LoVo (cell line): Measurements from ENCODE around the gene CHRND.
"Not testable (repeated sequence)": the region's sequence is repeated elsewhere in the genome, so short reads cannot be mapped to it uniquely, and the experiment has no call there.

Source experiments
- DNase-seq: peaks from one replicate; pipeline ENCODE4 v3.0.0-alpha.2; 2016; ENCODE audit warnings: low spot score

CHRND gene

DNA sequence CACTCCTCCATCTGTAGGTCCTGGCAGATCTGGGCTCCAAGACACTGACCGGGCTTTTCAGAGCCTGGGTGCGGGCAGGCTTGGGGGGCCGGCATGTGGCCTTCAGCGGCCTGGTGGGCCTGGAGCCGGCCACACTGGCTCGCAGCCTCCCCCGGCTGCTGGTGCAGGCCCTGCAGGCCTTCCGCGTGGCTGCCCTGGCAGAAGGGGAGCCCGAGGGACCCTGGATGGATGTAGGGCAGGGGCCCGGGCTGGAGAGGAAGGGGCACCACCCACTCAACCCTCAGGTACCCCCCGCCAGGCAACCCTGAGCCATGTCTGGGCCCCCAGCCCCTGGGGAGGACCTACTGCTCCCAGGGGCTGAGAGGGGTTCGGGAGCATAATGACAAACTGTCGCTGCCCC, 761 bp upstream of the CHRND start:
- no peak for DNase-seq

DNA sequence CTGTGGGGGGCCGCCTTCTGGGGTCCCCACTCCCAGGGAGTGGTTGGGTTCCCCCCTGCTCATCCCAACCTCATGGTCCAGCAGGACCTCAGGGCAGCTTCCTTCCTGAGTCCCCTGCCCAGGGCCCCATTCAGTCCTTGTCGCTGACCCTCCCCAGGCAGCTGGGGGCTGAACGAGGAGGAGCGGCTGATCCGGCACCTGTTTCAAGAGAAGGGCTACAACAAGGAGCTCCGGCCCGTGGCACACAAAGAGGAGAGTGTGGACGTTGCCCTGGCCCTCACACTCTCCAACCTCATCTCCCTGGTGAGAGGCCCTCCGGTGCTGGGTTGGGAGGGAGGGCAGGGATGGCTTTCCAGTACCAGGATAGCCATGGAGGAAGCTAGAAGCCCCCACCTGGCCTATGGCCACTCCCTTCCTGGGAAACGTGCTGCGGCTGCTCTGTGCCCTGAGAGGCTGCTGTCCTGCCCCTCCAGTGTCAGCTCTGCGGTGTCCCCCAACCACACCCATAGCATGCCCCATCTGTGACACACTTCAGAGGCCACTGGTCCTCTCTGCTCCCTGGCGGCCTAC, 497 bp downstream of the CHRND start:
- no peak for DNase-seq

DNA sequence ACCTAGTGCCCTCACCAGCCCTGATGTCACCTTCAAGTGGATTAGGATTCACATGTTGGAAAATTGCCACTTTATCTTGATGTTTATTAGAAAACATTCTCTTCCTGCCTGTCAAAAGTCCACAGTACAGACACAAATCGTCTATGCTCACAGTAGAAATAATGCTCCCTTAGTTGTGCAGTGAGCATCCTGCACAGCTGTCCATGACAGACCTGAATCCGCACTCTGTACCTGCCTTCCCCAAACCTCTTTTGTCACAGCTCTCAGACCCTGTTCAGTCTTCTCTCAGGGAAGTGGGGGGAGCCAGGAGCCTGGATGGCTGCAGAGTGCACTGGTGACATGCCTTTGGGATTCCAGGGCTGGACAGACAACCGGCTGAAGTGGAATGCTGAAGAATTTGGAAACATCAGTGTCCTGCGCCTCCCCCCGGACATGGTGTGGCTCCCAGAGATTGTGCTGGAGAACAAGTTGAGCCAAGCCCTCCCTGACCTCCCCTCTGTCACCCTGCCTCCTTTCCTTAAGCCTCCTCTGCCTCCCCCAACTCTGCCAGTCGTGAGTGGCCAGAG, 2.0 kb downstream of the CHRND start:
- DNase-seq = no peak

DNA sequence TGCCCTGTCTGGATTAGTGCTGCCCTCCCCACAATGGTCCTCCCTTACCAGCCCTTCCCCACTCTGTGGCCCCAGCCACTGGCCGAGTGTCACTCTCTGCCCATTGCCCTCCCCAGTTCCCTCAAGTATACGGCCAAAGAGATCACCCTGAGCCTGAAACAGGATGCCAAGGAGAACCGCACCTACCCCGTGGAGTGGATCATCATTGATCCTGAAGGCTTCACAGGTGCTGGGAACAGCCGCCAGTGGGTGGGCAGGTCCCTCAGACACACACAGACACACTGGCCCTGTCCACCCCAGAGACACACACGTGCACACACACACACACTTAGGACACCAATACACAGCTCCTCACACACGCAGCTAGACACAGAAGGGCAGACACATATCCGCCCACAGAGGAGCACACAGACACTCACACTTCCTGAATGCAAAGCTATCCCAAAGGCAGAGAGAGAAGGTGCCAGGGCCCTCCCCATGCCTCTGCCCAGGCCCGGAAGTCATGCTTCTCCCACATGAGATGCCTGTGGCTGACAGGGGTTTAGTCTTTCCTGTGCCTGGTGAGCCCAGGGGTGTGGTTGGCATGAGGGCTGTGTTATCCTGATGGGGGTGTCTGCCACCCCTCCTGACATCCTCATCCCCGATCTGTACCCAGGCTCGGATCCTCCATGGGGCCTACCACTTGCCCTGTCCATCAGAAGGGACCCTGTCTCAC, 2.9 kb downstream of the CHRND start:
- no peak for DNase-seq

DNA sequence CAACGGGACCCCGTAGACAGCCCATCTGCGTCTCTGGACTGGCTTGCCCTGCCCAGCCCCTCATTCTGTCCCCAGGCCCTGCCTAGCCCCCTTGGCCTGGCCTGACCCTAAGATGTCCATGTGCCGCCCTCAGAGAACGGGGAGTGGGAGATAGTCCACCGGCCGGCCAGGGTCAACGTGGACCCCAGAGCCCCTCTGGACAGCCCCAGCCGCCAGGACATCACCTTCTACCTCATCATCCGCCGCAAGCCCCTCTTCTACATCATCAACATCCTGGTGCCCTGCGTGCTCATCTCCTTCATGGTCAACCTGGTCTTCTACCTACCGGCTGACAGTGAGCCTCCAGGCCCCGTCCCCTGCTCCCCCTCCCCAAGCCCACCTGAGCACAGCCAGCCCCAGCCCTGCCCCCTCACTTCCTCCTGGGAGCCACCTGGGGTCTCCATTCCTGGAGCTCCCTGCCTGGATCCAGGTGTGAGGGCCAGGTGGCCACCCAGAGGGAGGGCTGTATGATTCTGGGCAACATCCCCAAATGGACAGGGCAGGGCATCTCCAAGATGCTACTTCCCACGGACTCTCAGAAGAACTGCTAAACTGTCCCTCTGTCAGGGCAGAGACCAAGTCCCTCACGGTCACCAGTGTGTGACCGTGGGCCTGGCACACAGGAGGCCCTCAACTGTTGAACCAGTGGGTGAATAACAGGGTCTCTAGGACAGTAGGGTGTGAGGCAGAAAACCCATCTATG, 4.0 kb downstream of the CHRND start:
- no peak for DNase-seq

DNA sequence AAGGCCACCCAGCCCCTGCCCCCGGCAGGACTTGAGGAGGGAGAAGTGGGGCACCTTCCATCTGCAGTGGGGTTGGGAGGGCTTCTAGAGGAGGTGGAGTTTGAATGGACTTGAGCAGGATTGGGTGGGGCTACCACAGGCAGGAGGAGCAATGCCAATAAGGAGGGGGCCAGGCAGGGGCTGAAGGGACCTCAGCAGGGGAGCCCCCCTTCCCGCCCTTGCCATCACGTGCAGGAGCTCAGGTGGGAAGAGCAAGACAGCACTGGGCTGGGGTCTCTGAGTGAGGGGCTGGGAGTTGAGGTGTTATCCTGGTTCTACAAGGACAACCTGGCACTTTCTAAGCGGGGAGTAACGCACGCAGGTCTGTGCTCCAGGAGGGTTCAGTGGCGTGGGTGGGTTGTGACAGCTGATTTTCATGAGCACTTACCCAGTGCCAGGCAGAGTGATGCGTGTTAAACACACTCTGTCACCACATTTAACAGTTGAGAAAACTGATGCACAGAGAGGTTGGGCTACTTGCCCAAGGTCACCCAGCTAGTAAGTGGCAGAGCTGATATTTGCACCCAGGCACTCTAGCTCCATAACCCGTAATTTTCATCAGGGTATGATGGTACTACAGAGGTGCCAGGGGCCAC, 4.8 kb downstream of the CHRND start:
- DNase-seq = no peak

DNA sequence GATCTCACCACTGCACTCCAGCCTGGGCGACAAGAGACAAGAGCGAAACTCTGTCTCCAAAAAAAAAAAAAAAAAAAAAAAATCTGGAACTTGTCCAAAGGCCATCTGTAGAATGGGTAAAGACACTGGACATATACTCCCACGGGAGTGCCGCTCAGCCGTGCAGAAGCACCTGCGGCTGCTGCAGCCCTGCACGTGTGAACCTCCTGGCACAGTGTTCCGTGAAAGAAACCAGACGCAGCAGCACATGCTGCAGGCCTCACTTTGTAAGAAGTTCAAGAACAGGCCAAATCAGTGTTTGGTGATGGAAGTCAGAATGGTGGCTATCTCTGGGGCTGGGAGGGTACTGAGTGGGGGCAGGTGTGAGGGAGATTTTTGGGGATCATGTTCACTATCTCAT, 6.5 kb downstream of the CHRND start:
- DNase-seq = no peak

DNA sequence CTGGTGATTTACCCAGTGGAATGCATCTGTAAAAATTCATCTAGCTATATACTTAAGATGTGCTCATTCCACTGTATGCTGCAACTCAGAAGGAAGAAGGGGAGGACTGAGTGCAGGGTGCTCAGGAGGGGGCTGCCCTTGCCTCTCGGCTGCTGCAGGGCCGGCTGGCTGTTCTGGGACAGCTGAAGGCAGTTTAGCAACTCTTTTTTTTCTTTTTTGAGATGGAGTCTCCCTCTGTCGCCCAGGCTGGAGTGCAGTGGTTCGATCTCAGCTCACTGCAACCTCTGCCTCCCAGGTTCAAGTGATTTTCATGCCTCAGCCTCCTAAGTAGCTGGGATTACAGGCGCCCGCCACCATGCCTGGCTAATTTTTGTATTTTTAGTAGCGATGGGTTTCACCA, 6.9 kb downstream of the CHRND start:
- DNase-seq = not testable (repeated sequence)

DNA sequence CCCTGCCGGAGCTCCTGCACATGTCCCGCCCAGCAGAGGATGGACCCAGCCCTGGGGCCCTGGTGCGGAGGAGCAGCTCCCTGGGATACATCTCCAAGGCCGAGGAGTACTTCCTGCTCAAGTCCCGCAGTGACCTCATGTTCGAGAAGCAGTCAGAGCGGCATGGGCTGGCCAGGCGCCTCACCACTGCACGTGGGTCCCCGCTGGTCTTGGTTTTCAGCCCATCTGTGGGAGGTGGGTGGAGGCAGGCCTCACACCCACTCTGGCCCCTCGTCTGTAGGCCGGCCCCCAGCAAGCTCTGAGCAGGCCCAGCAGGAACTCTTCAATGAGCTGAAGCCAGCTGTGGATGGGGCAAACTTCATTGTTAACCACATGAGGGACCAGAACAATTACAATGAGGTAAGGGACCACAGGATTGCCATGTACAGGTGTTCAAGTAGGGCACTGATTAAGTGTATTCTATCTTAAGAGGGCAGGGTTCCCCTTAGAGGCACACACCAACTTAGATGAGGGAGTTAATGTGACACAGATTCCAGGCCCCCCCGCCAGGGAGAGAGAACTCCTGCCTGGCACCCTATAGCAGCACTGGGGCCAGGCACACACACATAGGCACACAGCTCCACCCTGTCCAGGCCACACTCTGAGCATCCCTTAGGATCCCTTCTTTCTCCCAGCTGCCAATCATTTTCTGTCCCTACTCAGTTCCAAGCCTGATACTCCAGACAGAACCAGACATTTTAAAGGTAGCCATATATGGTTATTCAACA, 8.2 kb downstream of the CHRND start:
- DNase-seq = no peak

DNA sequence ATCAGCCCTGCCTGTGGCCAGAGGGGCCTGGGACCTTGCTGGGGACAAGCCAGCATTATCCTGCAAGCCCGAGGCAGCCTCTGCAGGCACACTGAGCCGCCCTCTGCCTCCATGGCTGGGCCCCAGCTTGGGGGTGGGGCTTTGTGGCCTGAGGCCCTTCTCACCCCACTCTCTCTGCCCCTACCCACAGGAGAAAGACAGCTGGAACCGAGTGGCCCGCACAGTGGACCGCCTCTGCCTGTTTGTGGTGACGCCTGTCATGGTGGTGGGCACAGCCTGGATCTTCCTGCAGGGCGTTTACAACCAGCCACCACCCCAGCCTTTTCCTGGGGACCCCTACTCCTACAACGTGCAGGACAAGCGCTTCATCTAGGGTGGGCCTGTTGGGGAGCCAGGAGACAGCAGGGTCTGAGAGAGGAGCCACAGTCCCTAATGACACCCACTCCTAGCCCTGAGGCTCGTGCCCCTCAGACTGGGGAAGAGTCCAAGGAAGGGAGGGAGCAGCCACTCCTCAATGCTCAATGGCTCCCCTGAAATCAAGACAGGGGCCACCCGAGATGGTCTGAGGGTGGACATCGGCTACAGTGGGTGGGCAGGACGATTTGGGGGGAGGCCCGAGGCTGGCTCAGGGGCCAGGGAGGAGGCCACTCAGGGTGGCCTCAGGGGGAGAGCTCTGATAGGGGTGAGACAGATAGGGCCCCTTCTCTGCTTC, 9.1 kb downstream of the CHRND start:
- no peak for DNase-seq

DNA sequence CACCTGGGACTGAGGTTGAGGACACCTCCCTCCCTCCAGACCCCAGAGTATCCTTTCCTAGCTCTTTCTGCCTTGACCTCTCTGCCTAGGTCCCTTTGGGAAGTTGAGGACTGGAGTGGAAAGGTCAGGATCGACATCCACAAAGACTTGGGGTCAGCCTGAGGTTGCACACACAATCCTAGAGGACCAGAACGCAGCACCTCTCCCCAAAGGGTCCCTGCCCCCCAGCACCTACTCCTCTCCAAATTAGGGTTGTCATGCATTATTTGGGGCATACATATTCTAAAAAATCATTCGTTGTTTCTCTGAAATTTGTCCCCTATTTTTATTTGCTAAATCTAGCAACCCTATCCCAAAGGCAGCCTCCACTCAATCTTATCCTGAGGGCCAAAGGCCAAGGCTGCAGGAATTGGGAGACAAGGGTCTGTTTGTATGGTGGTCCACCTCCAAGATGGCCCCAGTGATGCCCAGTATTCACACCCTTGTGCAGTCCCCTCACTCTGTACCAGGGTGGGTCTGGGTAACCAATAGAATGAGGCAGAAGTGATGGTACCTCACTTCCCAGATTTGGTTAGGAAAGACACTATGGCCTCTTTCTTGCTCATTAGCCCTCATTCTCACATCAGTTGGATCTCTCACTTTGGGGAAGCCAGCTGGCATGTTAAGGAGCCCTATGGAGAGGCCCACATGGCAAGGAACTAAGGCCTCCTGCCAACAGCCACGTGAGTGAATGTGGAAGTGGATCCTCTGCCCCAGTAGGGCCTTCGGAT, 10.0 kb downstream of the CHRND start:
- no peak for DNase-seq

DNA sequence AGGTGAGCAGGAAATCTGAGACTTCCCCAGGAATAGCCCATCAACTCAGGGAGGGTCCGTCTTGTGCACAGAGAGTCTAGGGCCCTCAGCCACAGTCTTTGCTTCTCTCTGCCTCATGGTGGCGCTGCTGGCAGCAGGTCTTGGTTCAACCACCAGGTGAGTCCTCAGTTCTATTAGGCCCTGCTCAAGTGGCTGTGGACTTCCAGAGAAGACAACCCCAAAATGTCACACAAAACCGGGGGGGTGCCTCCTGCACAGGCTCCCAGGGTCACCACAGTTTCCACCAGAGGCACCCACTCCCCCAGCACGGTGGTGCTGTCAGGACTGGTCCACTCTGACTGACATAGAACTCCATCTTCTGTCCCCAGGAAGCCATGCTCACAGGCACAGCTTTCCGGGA, 11.1 kb downstream of the CHRND start:
- DNase-seq = no peak

DNA sequence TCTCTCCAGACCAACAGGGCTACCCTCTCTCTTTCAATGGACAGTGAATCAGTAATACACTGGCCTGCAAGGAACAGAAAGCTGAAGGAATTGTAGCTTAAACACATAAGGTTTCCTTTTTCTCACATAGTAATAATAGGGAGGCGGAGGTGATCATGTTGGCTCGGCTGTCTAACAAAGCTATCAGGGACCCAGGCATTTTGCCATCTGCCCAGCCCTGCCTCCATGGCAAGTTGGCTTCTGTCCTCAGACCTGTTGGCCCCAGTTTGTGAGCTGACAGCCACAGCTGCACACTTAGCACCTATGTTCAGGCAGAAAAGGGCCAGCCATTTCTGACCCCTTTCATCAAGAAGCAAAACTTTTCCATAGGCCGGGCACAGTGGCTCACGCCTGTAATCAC, 11.5 kb downstream of the CHRND start:
- no peak for DNase-seq

DNA sequence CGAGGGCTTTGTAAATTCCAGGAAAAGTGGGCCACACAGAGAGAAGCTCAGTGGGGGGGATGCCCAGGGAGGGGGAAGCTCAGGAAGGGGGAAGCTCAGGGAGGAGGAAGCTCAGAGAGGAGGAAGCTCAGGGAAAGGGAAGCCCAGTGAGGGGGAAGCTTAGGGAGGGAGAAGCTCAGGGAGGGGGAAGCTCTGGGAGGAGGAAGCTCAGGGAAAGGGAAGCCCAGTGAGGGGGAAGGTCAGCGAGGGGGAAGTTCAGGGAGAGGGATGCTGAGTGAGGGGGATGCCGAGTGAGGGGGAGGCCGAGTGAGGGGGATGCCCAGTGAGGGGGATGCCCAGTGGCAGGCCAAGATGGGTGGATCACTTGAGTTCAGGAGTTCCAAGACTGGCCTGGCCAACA, 12.7 kb downstream of the CHRND start:
- DNase-seq = no peak

DNA sequence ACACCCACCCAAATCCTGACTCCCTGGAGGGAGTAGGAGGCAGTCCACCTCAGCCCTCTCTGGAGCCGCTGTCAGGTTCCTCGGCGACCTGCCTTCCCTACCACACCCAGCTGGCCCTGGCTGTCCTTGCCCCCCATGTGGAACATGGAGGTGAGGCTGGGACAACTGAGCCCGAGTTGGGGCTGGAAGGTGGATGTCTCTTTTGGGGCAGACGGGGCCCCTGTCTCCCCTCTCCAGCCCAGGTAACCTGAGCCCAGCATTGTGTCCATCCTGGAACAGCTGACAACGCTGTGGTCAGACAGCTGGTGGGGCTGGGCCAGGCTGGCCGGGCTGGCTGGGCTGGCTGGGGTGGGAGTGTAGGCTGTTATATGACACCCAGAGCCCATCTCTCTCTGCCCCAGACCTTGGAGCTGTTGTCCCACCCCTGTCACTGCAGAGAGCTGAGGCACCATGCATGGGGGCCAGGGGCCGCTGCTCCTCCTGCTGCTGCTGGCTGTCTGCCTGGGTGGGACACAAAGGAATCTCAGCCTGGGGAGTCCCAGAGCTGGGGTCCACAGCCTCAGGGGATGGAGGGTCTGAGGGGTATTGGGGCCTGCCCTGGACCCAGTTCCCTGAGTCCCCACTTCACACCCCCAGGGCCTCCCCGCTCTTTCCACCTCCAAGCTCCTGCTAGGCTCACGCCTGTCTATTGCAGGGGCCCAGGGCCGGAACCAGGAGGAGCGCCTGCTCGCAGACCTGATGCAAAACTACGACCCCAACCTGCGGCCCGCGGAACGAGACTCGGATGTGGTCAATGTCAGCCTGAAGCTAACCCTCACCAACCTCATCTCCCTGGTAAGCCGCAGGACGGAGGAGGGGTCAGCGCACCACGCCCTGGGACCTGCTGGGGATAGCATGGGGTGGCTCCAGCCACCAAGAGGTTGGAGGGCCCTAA, 13.6 kb downstream of the CHRND start, which contains the start of gene CHRNG:
Gene CHRNG, plus strand, starts transcription at position 395 of the 934 bp plus-strand sequence. Its CDS starts 56 bp downstream, at position 451.
- DNase-seq = no peak

DNA sequence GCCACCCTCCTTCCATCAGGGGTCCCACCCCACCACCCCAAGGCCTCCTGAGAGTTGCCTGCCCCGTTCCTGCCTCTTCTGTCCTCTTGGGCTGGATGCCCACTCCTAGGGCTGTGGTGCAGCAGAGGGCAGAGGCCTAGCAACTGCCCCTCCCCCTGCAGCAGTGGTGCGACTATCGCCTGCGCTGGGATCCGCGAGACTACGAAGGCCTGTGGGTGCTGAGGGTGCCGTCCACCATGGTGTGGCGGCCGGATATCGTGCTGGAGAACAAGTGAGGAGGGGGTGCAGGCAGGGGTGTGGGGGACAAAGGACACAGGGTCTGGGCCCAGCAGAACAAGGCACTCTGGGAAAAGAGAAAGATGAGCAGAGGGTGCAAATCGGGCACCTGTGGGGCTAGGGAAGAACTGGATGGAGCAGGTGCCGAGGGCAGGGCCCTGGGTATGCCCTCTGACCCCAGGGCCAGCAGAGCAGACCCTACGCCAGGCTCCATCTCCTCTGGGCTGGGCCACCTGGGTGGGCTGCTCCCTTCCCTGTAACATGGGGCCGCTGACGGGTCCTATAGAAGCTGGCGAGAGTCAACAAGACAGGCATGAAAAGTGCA, 14.6 kb downstream of the CHRND start:
- no peak for DNase-seq

DNA sequence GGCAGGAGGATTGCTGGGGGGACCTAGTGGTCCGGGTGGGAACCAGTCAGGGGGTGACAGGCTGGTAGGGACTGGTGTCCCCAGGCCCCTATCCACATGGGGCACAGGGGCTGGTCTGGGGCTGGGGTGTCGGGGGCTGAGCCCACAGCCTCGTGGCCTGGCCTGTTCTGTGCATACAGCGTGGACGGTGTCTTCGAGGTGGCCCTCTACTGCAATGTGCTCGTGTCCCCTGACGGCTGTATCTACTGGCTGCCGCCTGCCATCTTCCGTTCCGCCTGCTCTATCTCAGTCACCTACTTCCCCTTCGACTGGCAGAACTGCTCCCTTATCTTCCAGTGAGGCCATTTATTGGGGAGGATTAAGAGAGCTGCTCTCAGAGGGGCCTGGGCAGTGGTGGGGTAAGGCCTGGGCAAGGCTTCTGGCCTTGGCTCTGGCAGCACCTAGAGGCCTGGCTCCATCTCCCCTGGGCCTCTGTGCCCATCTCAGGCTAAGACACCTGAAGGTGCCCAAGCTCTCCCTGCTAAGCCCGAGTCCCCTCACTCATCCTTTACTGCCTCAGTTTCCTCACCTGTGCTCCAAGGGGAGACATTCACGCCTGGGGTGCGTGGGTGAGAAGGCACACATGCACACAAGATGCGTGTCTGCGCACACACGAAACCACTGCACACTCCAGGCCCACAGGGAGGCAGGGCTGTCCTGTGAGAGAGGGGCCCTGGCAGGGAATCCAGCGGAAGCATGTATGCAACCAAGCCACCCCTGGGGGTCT, 15.4 kb downstream of the CHRND start:
- DNase-seq = no peak
